ENCODE measurements around the gene SLC13A2.

The SLC13A2 gene

GRCh38 chr17:28471531-28472342 lies 1.7 kb upstream of the SLC13A2 start:
- no peak for DNase-seq

DNA sequence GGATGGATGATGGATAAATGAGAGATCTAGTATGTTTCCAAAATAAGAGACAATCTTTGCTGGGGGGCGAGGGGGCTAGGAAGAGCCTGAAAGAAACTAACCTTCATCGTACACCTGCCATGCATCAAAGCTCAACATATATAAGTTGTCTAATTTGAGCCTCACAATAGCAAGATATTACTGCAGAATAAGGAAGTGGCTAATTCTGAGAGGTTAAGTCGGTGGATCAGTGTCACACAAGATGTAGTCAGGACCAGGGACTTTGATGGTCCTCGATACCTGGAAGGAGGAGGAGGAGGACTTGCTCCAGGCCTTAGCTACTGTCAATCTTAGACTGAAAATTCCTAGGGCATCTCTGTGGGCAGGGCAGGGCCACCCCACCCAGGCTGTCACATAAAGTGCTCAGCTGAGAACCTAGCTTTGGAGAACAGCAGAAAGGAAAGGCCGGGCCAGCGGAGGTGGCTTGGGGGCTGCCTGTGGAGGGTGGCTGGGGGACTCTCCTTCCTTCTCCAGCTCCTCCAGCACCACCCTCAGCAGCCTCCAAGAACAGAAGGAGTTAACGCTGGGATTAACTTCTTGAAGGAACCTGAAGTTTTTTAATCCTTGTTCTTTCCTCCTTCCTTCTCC lies 460 bp upstream of the SLC13A2 start:
- no peak for DNase-seq

- no peak for DNase-seq
Measured at GRCh38 chr17:28474111-28474531, 677 bp downstream of the SLC13A2 start.

GRCh38 chr17:28475151-28475900 lies 1.9 kb downstream of the SLC13A2 start:
- no peak for DNase-seq

GRCh38 chr17:28476076-28476865 lies 2.8 kb downstream of the SLC13A2 start:
- DNase-seq: no peak

- no peak for DNase-seq
Measured at GRCh38 chr17:28477928-28478327, 4.5 kb downstream of the SLC13A2 start.

GRCh38 chr17:28478712-28479615 lies 5.5 kb downstream of the SLC13A2 start:
- no peak for DNase-seq

DNA sequence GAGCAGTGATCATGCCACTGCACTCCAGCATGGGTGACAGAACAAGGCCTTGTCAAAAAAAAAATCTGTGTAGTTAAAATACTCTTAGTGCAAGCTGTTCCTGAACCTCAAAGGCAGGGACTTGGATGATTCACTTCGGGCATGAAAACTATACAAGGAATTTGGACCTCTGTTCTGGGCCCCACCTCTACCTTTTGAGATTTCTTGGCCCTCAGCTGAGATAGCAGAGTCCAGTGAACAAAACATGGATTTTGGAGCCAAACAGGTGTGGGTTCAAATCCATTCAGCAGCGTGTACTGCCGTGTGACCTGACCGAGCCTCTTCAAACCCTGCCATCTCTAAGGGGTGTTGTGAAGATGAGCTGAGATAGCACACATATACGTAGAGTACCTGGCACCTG lies 6.8 kb downstream of the SLC13A2 start:
- no peak for DNase-seq

- DNase-seq: no peak
Measured at GRCh38 chr17:28480799-28481571, 7.5 kb downstream of the SLC13A2 start.

DNA sequence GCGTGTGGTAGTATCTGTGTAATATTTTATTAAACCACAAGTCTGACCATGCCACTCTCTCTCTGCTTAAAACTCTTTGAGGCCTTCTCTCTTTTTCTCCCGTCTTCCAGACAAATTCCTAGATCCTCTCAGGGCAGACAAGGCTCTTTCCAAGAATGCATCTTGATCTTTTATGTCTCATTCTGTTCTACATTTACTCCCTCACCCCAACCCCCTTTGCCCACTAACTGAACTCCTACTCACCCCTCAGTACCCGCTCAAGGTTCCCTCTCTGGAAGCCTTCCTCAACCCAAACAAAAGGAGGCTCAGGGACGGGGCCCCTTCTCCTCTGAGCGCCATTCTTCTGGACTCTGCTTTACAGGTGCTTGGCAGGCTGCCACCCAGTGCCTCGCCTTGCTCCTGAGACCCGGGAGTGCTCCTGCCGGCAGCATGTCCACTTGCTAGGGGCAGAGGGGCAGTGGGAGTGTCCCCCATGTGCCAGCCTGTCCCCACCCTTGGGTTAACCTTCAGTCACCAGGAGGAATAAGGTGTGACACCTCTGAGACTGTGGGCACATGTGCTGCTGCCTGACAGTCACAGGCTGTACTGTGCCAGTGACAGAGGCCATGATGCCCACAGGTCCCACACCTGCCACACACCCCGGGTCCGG lies 9.2 kb downstream of the SLC13A2 start:
- no peak for DNase-seq

- DNase-seq: no peak
Measured at GRCh38 chr17:28484296-28484695, 10.9 kb downstream of the SLC13A2 start.

DNA sequence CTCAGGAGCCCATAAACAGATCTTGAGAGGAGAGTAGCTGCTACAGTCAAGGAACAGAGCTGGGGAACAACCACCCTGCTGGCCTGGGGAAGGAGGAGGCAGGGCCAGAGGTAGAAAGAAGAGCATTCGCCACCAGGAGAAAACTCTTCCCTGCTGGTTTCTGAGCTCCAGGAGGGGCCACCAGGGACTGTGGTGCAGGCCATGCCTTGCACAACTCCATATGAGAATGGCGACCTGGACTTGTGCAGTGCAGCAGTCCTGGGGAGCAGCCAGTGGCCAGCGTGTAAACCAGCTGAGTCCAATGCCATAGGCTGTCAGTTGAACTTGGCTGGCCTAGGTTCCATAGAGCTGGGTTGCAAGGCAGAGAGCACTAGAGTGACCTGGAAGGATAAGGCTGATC lies 11.6 kb downstream of the SLC13A2 start:
- no peak for DNase-seq

DNA sequence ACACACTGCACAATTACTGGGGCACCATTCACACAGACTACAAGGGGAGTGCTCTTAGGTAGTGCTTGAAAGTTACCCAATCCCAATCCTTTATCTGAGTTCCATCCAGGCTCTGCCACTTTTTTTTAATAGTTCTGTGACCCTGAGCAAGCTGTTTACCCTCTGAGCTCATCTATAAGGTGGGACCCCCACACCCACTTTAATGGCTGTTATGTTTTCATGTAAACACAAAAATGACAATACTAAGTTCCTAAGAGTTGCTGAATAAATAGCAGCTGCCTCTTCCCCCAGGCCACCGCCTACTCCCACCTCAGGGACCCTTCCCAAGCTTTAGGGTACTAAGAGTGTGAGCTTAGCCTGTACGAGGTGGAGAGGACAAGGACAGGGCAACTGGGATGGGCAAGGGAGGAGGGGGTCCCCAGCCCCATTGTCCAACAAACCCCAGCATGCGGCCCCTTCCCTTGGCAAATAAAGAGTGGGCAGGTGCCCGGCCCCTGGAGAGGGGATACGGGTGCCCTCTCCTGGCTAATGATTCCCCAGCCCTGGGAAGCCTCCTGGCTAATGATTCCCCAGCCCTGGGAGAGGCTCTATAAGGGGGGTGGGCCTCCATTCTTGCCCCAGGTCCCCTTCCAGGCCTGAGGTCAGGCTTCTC lies 14.6 kb downstream of the SLC13A2 start:
- DNase-seq: no peak

DNA sequence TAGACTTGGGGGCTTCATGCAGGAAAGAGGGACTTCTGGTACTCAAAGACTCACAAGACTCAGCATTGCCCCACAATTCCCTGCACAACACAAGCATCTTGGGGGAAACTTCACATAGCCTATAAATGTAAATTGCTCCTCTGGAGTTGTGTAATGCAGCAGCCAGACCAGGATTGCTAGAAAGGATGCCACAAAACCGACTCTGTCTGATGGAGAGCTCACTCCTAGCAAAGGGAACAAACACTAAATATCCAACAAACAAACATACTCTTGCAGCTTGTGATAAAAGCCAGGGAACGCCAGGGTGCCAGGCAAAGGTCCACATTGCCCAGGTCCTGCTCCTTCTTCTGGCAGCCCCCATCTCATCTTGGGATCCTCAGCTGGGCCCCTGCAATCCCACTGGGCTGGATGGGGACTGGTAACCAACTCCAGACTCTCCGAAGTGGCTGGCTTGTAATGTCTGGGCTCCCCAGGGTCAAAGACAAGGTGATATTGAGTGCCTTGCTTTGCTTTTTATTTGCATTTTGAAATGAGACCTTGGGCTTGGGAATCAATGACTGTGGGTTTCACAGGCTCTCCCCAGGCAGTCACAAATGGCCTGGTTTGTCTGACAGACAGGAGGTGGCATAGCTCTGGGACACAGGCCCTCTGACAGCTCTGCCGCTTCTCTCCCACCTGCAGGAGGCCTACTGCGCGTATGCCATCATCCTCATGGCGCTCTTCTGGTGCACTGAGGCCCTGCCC lies 15.3 kb downstream of the SLC13A2 start:
- DNase-seq: no peak

DNA sequence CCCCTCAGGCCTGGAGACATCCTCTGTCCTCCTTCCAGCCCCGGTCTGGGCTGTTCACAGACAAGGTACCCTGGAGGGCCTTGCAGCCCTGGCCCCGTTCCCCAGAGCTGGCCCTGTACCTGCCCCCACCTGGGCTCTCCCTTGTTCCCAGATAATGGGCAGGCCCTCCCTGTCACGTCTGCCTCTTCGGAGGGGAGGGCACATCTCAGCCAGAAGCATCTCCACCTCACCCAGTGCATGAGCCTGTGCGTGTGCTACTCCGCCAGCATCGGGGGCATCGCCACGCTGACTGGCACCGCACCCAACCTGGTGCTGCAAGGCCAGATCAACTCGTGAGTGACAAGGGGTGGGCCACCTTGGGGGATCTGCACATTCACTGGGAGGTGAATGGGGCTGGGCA lies 17.8 kb downstream of the SLC13A2 start:
- DNase-seq: no peak

DNA sequence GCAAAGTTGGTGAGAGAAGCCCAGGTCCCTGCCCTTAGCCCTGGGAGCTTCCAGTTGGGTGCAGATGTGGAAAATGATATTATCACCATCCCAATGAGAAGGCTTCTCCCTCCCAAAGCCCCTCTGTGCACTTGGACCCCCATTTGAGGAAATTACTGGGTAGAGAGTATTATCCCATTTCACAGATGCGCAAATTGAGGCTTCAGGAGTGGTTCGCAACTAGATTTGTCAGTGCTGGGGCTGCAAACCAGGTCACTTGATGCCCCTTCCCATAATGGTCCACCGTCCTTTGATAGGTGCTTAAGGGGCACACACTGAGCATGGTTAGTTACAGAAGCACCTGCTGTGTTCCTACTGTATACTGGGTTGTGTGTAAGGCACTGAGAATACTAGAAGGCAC lies 18.4 kb downstream of the SLC13A2 start:
- DNase-seq: no peak

DNA sequence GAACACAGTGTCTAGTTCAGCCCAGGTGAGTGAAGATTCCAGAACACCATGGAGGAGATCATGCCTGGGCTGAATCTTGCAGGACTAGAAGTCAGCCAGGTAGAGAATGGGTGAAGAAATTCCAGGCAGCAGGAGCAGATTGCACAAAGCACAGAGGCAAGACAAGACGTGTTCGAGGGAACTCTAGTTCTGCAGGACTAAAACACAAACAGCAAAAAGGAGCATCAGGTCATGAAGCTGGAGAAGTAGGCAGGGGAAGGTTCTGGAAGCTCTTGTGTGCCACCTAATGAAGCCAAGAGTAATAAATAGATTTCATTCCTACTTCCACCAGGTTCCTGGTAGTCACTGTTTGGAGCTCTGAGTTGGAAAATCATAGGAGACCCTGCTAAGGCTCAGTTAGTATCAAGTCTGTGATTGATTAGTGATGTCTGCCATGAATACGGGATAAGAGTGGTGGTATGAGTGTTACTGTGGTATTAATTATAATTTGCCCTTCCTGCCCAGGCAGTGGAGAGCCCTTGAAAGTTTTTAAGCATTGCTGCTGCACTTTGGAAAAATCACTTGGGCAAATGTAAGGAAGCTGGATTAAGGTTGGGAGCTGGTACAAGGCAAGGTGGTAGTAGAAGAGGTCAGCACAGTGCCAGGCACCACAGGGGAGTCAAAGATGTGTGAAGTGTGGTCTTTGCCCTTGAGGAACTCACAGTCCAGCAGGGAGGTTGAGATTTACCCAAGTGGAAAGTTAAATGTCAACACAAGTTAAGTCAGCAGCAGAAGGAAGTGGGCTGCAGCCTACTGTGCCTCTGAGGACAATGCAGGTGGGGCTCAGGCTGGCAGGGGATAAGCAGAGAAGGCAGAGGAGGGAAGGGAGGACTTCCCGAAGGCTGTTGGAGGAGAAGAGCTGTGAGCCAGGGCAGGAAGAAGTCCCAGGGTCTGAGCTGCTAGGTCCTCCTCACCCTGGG lies 19.2 kb downstream of the SLC13A2 start:
- peak; percentile 60 for DNase-seq

DNA sequence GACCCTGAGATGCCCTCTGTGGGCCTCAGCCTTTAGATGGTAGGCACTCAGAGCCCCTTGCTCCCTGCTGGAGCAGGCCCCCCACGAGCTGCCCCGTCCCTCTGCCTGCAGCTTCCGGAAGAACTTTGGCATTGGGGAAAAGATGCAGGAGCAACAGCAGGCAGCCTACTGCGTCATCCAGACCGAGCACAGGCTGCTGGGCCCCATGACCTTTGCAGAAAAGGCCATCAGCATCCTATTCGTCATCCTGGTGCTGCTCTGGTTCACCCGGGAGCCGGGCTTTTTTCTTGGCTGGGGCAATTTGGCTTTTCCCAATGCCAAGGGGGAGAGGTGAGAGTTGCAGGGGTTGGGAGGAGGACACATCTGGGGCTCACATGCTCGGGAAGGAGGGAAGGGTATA lies 20.0 kb downstream of the SLC13A2 start:
- no peak for DNase-seq

Measured in NCI-H2171 treated with DMSO at 0.1 percent for 48 hours (cell line).